K562 (cell line): ENCODE measurements around the gene RIN3. TPM values are rescaled to one million over a fixed set of nuclear protein-coding genes. Genes with fewer than 3 reads are reported as not detected.

Source experiments
- ATAC-seq: fragments of 200-7000 bp; cut with Tn5 transposase; 3 replicates; pipeline ENCODE4 v1.9.1; 2020; ENCODE audit warnings: moderate library complexity
- BruUV-seq: library from RNA; stranded (reverse); fragments of 400-500 nt; replicated peaks from 2 replicates; lab custom pipeline; 2021; lab: Mats Ljungman, UMichigan
- CTCF ChIA-PET: fragments of 300-600 bp; formaldehyde crosslinking; extraction: SDS; loops from one replicate; lab custom pipeline; 2021; ENCODE audit warnings: low intra/inter-chr PET ratio; lab: Yijun Ruan, JAX
- POLR2A ChIA-PET: fragments of 300-600, 350-650 bp; sonication (Branson Sonifier 250); formaldehyde crosslinking; extraction: SDS; loops from one replicate; lab custom pipeline; 2021; ENCODE audit warnings: antibody characterized with exemption, inconsistent platforms; lab: Yijun Ruan, JAX
- DNase-seq, 4 experiments: peaks; one replicate each; pipeline versions ENCODE4 v3.0.0 to v3.0.0-alpha.2; 2011 to 2018; ENCODE audit warnings: low spot score in 3 of 4, mixed read lengths in 3 of 4; ENCODE audit errors: extremely low read depth in 1 of 4
- FAIRE-seq: peaks from 2 replicates; lab custom pipeline; 2011; peaks lifted over from hg19 to GRCh38; lab: Jason Lieb, UNC
- H2AFZ ChIP-seq: 2 replicates; pipeline ENCODE4 v1.6.0; 2011; ENCODE audit warnings: low read depth, low read length, control low read depth, inconsistent platforms
- H3K27ac ChIP-seq: fragments of 200-600 bp; 3 replicates; pipeline ENCODE4 v1.8.0; 2011; ENCODE audit warnings: low read depth, mild to moderate bottlenecking, control low read depth, inconsistent platforms, low read length, moderate library complexity, mixed read lengths; ENCODE audit errors: extremely low read depth
- H3K27me3 ChIP-seq, 2 experiments: fragments of 300-600 bp in 1 of 2; 2 replicates in 1 of 2; 3 replicates in 1 of 2; pipeline versions ENCODE4 v1.6.0 to v1.8.0; 2011; ENCODE audit warnings: inconsistent platforms in 2 of 2, low read length in 2 of 2, mild to moderate bottlenecking in 1 of 2, mixed read lengths in 1 of 2, moderate library complexity in 1 of 2; ENCODE audit not compliant: control insufficient read depth in 2 of 2, insufficient read depth in 2 of 2
- H3K36me3 ChIP-seq: fragments of 300-600 bp; 3 replicates; pipeline ENCODE4 v1.8.0; 2011; ENCODE audit warnings: mild to moderate bottlenecking, low read length, inconsistent platforms; ENCODE audit not compliant: control insufficient read depth, insufficient read depth
- H3K4me1 ChIP-seq, 2 experiments: fragments of 200-600 bp in 1 of 2; replicated peaks in 1 of 2; 2 replicates in 1 of 2; 3 replicates in 1 of 2; pipeline versions ENCODE4 v1.5.1 to v1.8.0; 2011; ENCODE audit warnings: inconsistent platforms in 2 of 2, low read length in 2 of 2, mild to moderate bottlenecking in 1 of 2, mixed read lengths in 1 of 2, moderate library complexity in 1 of 2; ENCODE audit not compliant: control insufficient read depth in 2 of 2, insufficient read depth in 2 of 2
- H3K4me2 ChIP-seq: 2 replicates; pipeline ENCODE4 v1.6.1; 2011; ENCODE audit warnings: low read length, control low read depth, inconsistent platforms, mixed read lengths; ENCODE audit not compliant: insufficient read depth
- H3K4me3 ChIP-seq: fragments of 200-600 bp; sonication (generic), shearing (Covaris generic); 2 replicates; pipeline ENCODE4 v1.5.1; 2016; ENCODE audit warnings: control low read depth, inconsistent platforms
- H3K79me2 ChIP-seq: fragments of 200-600 bp; 3 replicates; pipeline ENCODE4 v1.8.0; 2011; ENCODE audit warnings: low read length, inconsistent platforms; ENCODE audit not compliant: control insufficient read depth, insufficient read depth
- H3K9ac ChIP-seq, 2 experiments: 2 replicates each; pipeline versions ENCODE4 v1.6.0 to v1.6.1; 2011; ENCODE audit warnings: low read depth in 2 of 2, low read length in 2 of 2, control low read depth in 1 of 2, inconsistent platforms in 1 of 2, mild to moderate bottlenecking in 1 of 2, mixed read lengths in 1 of 2; ENCODE audit not compliant: insufficient read depth in 1 of 2
- H3K9me1 ChIP-seq: one replicate; pipeline ENCODE4 v1.6.0; 2011; ENCODE audit warnings: inconsistent platforms, mild to moderate bottlenecking, low read length, moderate library complexity; ENCODE audit not compliant: control insufficient read depth, insufficient read depth
- H3K9me3 ChIP-seq: replicated peaks from 2 replicates; pipeline ENCODE4 v1.5.1; 2011; ENCODE audit warnings: low read depth, low read length, inconsistent platforms; ENCODE audit not compliant: control insufficient read depth, insufficient read depth
- H4K20me1 ChIP-seq: replicated peaks from 2 replicates; pipeline ENCODE4 v1.6.1; 2011; ENCODE audit warnings: low read length, inconsistent platforms, mixed read lengths; ENCODE audit not compliant: control insufficient read depth, insufficient read depth
- FOXK2 ChIP-seq, 2 experiments: fragments of 450-650 bp; IDR thresholded peaks in 1 of 2; conservative IDR thresholded peaks in 1 of 2; 2 replicates each; pipeline ENCODE4 v1.6.1; 2016; ENCODE audit warnings: low read depth in 2 of 2, mild to moderate bottlenecking in 1 of 2
- NCOA4 ChIP-seq: fragments of 450-650 bp; IDR thresholded peaks from 2 replicates; pipeline ENCODE4 v1.6.1; 2018; ENCODE audit warnings: mild to moderate bottlenecking; ENCODE audit not compliant: partially characterized antibody
- NCOA6 ChIP-seq: fragments of 450-650 bp; IDR thresholded peaks from 2 replicates; pipeline ENCODE4 v1.6.1; 2017; ENCODE audit warnings: mild to moderate bottlenecking
- POLR2AphosphoS2 ChIP-seq: IDR thresholded peaks from 2 replicates; pipeline ENCODE4 v1.6.1; 2012; ENCODE audit warnings: low read length, improper control_type of control experiment
- RBM14 ChIP-seq: fragments of 200-400 bp; formaldehyde crosslinking; IDR thresholded peaks from 2 replicates; pipeline ENCODE4 v1.6.1; 2018; ENCODE audit warnings: low read depth, mild to moderate bottlenecking, low read length, moderate library complexity, borderline replicate concordance; ENCODE audit not compliant: insufficient read depth
- VEZF1 ChIP-seq: fragments of 200-800 bp; sonication (Bioruptor generic); IDR thresholded peaks from 2 replicates; pipeline ENCODE4 v1.6.1; 2017; ENCODE audit warnings: missing genetic modification characterization, missing compliant biosample characterization
- ZBTB40 ChIP-seq, 2 experiments: fragments of 450-650 bp in 1 of 2; sonication (generic) in 1 of 2; formaldehyde crosslinking in 1 of 2; IDR thresholded peaks; 2 replicates each; pipeline versions ENCODE4 v1.7.1 to v1.9.0; 2016 to 2022; ENCODE audit warnings: inconsistent platforms in 1 of 2, mild to moderate bottlenecking in 1 of 2, missing genetic modification reagents in 1 of 2
- WGBS: fragments of 100-300 bp; shearing (Covaris generic); methylation state at CpG from one replicate; pipeline ENCODE4 v1.1.6; 2016; ENCODE audit warnings: low coverage, mixed read lengths; ENCODE audit not compliant: insufficient coverage; ENCODE audit errors: missing lambda C conversion rate; 5-methylcytosine and 5-hydroxymethylcytosine counted together
- in situ Hi-C: fragments of 300-500 bp; cut with MboI; formaldehyde crosslinking; loops from 4 replicates; pipeline ENCODE4 v1.15.0; 2018; ENCODE audit warnings: inconsistent platforms, mixed read lengths
- intact Hi-C: fragments of 100-400 bp; cut with micrococcal nuclease; formaldehyde crosslinking; loops from 2 replicates; pipeline ENCODE4 v1.14.2; 2022
- polyA plus RNA-seq, 8 experiments: library from polyadenylated mRNA; depleted of rRNA in 4 of 8; stranded (reverse) in 5 of 8; unstranded in 3 of 8; fragments of >200 nt; fragmentation: Nextera tagmentation in 2 of 8; fragmentation: Illumina TruSeq in 1 of 8; extraction: Ambion mirVana in 2 of 8; extraction: Trizol in 1 of 8; gene quantifications; 2 replicates each; pipeline versions ENCODE4 v1.2.1 to v1.2.3, GENCODE V29; 2011 to 2014; ENCODE audit warnings: inconsistent platforms in 1 of 8, missing spikeins in 1 of 8
- total RNA-seq, 7 experiments: library from RNA; depleted of rRNA in 6 of 7; stranded (reverse); fragments of >200 nt in 6 of 7; fragmentation: Illumina TruSeq in 2 of 7; extraction: Trizol in 2 of 7; gene quantifications; 2 replicates each; pipeline versions ENCODE4 v1.2.1 to v1.2.3, GENCODE V29; 2011 to 2021; ENCODE audit warnings: low replicate concordance in 1 of 7

RIN3 gene
- total and polyA plus RNA-seq, 9 of the 15 experiments (the other 6 are each of a cell fraction or from before 2014, with no cell fraction given): 0.01 to 0.49 (median 0.08) TPM; not detected in 5

GRCh38 chr14:92624764-92625163 lies 111.2 kb downstream of the RIN3 start:
- ATAC-seq: no peak
- CTCF ChIA-PET: no interaction called here
- no peak overlapping the region for H3K27ac ChIP-seq
- no peaks in the 10 kb centered on the region for H3K36me3 ChIP-seq
- no peak for DNase-seq
- BruUV-seq: no TSS peak
- POLR2A ChIA-PET: no interaction called here
- in situ Hi-C loops: no loop called here
- TF ChIP-seq FOXK2 (conservative IDR thresholded peaks at IDR 0.05 in 1 of 2, IDR thresholded peaks at IDR 0.05 in 1 of 2; ENCODE audit: low read depth in 2 of 2): no peak
- no peak for TF ChIP-seq POLR2AphosphoS2
- no peak for TF ChIP-seq VEZF1 (CRISPR knock-in tag)
- no peak for TF ChIP-seq NCOA4
- no peak for TF ChIP-seq RBM14
- TF ChIP-seq NCOA6: no peak
- no peak for TF ChIP-seq ZBTB40 (IDR thresholded peaks at IDR 0.05)
- TF ChIP-seq ZBTB40 (CRISPR knock-in tag; IDR thresholded peaks at IDR 0.05): no peak
- TF ChIP-seq, all 486 proteins: peak for 0
- H4K20me1 ChIP-seq: no peaks in the 10 kb centered on the region
- no peak for FAIRE-seq
- H3K27me3 ChIP-seq: no peaks in the 10 kb centered on the region
- no peak overlapping the region for H3K9ac ChIP-seq
- no peaks in the 10 kb centered on the region for H3K9me1 ChIP-seq
- no peaks in the 10 kb centered on the region; the same call in 1 of the 2 replicates for H3K9me3 ChIP-seq
- H3K4me3 ChIP-seq: no peak overlapping the region
- WGBS: 0% methylated on average over 4 of the region's 10 CpGs
- no peak overlapping the region for H2AFZ ChIP-seq
- no peaks in the 10 kb centered on the region for H3K4me1 ChIP-seq
- H3K79me2 ChIP-seq: no peaks in the 10 kb centered on the region
- intact Hi-C loops: no loop called here
- no peak overlapping the region for H3K4me2 ChIP-seq
